Measurements from ENCODE around the gene RNF44. TPM values are rescaled to one million over a fixed set of nuclear protein-coding genes. Genes with fewer than 3 reads are reported as not detected.

Gene RNF44
- total and polyA plus RNA-seq, 2 of the 13 experiments (the other 11 are each of a cell fraction or from before 2014, with no cell fraction given): 9.2 to 16.8 TPM

DNA sequence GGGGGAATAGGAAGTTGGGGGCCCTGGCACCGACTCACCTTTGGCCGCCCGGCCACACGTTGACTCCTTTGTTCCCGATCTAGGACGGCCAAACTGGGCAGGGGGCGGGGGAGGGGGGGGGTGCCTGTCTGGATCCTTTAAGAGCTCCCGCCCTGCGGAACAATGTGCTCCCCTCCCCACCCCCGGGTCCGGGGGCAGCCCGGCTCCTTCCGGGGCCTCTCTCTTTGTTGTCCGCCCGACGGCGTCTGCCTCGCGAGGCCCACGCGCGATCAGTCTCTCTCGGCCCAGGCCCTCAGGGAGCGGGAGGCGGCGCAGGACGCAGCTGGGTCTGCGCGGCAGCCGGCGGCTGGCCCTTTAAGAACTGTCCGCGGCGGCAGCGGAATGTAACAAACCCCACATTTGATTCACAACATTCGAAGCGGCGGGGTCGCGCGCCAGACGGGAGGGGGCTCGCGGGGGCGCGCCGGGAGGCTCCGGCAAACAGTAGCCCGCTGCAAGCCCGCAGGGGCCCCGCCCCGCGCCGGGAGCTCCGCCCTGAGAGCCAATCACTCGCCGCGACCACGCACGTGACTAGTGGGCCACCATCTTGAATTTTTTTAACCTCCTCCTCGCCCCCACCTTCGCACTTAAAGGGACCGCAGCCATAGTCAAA is at the start of gene RNF44 (continued):
- TF ChIP-seq ZNF430 (CRISPR knock-in tag; IDR thresholded peaks at IDR 0.05) (no peak), CBX2 (IDR thresholded peaks at IDR 0.05; ENCODE audit: low read depth, low read length) (no peak), CBX2 (CRISPR knock-in tag; IDR thresholded peaks at IDR 0.05; ENCODE audit: low read depth) (no peak), ZNF782 (CRISPR knock-in tag; IDR thresholded peaks at IDR 0.05; ENCODE audit: borderline replicate concordance) (no peak), ARNTL (CRISPR knock-in tag; IDR thresholded peaks at IDR 0.05) (no peak), CAMTA2 (CRISPR knock-in tag; IDR thresholded peaks at IDR 0.05; ENCODE audit: borderline replicate concordance) (no peak), RAD21 (CRISPR knock-in tag; IDR thresholded peaks at IDR 0.05) (peak; percentile 6; the same call in 1 of the 2 replicates), ZNF773 (CRISPR knock-in tag; IDR thresholded peaks at IDR 0.05; ENCODE audit: borderline replicate concordance) (0 out of 2 replicates have a peak, but pooled peaks have one; percentile 11), RCOR2 (CRISPR knock-in tag; IDR thresholded peaks at IDR 0.05) (no peak), TSC22D2 (CRISPR knock-in tag; IDR thresholded peaks at IDR 0.05; ENCODE audit: borderline replicate concordance) (no peak), ZSCAN9 (CRISPR knock-in tag; IDR thresholded peaks at IDR 0.05; ENCODE audit: borderline replicate concordance) (0 out of 2 replicates have a peak, but pooled peaks have one; percentile 38), GATAD1 (CRISPR knock-in tag; IDR thresholded peaks at IDR 0.05) (no peak; the same call in 1 of the 2 replicates), FOXA3 (CRISPR knock-in tag; IDR thresholded peaks at IDR 0.05) (no peak; the same call in 1 of the 2 replicates), RARA (CRISPR knock-in tag; IDR thresholded peaks at IDR 0.05) (no peak), TBX3 (IDR thresholded peaks at IDR 0.05; ENCODE audit: borderline replicate concordance) (no peak), GATA4 (IDR thresholded peaks at IDR 0.05; ENCODE audit: borderline replicate concordance, low read depth) (no peak), MXD4 (CRISPR knock-in tag; IDR thresholded peaks at IDR 0.05) (0 out of 2 replicates have a peak, but pooled peaks have one; percentile 54), MAF1 (CRISPR knock-in tag; IDR thresholded peaks at IDR 0.05; ENCODE audit: borderline replicate concordance) (no peak), KLF11 (CRISPR knock-in tag; IDR thresholded peaks at IDR 0.05) (0 out of 2 replicates have a peak, but pooled peaks have one; percentile 44), HNRNPL (IDR thresholded peaks at IDR 0.05; ENCODE audit: low read depth, low read length) (no peak), ZBTB42 (CRISPR knock-in tag; IDR thresholded peaks at IDR 0.05) (no peak), CEBPB (IDR thresholded peaks at IDR 0.05; ENCODE audit: borderline replicate concordance, low read depth, low read length) (no peak), PHB2 (IDR thresholded peaks at IDR 0.05; ENCODE audit: partially characterized antibody) (no peak), ZFP90 (CRISPR knock-in tag; IDR thresholded peaks at IDR 0.05; ENCODE audit: borderline replicate concordance) (no peak), ZNF296 (CRISPR knock-in tag; conservative IDR thresholded peaks at IDR 0.05) (no peak), SP140L (CRISPR knock-in tag; IDR thresholded peaks at IDR 0.05; ENCODE audit: borderline replicate concordance) (no peak)
- TF ChIP-seq, protein P1, sequence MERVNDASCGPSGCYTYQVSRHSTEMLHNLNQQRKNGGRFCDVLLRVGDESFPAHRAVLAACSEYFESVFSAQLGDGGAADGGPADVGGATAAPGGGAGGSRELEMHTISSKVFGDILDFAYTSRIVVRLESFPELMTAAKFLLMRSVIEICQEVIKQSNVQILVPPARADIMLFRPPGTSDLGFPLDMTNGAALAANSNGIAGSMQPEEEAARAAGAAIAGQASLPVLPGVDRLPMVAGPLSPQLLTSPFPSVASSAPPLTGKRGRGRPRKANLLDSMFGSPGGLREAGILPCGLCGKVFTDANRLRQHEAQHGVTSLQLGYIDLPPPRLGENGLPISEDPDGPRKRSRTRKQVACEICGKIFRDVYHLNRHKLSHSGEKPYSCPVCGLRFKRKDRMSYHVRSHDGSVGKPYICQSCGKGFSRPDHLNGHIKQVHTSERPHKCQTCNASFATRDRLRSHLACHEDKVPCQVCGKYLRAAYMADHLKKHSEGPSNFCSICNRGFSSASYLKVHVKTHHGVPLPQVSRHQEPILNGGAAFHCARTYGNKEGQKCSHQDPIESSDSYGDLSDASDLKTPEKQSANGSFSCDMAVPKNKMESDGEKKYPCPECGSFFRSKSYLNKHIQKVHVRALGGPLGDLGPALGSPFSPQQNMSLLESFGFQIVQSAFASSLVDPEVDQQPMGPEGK (CRISPR knock-in tag; IDR thresholded peaks at IDR 0.05): peak; percentile 65
- TF ChIP-seq, protein P2, sequence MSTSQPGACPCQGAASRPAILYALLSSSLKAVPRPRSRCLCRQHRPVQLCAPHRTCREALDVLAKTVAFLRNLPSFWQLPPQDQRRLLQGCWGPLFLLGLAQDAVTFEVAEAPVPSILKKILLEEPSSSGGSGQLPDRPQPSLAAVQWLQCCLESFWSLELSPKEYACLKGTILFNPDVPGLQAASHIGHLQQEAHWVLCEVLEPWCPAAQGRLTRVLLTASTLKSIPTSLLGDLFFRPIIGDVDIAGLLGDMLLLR (CRISPR knock-in tag; IDR thresholded peaks at IDR 0.05): no peak
- TF ChIP-seq, protein P3, sequence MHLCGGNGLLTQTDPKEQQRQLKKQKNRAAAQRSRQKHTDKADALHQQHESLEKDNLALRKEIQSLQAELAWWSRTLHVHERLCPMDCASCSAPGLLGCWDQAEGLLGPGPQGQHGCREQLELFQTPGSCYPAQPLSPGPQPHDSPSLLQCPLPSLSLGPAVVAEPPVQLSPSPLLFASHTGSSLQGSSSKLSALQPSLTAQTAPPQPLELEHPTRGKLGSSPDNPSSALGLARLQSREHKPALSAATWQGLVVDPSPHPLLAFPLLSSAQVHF (CRISPR knock-in tag; IDR thresholded peaks at IDR 0.05): no peak
- TF ChIP-seq, protein P4, sequence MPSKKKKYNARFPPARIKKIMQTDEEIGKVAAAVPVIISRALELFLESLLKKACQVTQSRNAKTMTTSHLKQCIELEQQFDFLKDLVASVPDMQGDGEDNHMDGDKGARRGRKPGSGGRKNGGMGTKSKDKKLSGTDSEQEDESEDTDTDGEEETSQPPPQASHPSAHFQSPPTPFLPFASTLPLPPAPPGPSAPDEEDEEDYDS (CRISPR knock-in tag; IDR thresholded peaks at IDR 0.05): no peak; the same call in 1 of the 2 replicates

All from HepG2 (cell line).